ENCODE data around the gene RRBP1.
"Not testable (repeated sequence)": the region's sequence is repeated elsewhere in the genome, so short reads cannot be mapped to it uniquely, and the experiment has no call there.

Gene RRBP1

DNA sequence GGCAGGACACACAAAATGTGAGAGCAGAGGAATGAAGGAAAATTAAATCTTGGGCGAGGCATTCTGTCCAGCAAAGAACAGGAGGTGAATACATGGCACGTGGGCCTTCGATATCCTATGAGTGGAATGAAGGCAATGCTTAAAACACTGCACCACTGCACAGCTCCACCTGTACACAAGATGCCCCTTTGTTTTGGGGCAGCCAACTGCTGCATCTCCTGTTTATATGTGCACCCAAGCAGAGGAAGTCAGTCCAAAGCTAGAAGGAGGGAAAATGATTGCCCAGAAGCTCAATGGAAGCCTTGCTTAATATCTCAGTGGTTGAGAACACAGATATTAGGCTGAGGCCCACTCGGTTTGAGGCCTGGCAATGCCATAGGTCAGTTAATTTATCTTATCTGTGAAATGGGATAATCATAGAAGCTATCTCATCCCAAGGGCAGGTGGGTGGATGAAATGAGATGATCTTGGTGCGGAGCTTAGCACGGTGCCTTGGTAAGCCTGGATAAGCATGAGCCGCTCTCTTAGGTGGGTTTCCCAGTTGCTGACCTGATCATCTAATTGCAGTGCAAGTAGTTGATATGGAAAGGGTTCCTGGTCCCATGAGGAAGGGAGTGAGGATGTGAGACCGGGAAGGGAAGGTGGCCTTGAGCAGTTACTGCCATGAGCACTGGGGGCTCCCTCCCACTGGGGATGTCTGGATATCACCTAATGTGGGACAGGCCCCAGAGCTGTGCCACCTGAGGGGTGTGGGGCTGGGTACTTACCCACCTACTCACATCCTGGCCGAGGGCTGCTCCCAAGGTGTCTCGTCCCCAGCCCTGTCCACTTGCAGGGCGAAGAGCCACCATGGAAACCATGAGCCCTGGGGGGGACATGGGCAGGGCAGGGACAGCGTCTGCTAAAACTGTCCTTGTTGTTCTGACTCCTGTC lies 27.6 kb upstream of the RRBP1 start:
- DNase-seq (ENCODE audit: low read depth in 2 of 3, low spot score in 2 of 3): no peak

- no peak for DNase-seq (ENCODE audit: low read depth in 2 of 3, low spot score in 2 of 3)
Observed at GRCh38 chr20:17708675-17709360, 26.8 kb upstream of the RRBP1 start.

DNA sequence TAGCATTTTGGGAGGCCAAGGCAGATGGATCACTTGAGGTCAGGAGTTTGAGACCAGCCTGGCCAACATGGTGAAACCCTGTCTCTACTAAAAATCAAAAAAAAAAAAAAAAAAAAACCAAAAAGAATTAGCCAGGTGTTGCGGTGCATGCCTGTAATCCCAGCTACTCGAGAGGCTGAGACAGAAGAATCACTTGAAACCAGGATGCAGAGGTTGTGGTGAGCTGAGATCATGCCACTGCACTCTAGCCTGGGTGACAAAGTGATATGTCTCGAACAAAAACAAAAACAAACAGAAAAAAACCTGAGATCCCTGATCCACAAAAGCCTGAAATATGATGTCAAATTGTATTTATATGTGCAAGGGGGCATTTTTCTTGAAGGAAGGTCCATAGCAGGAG lies 25.9 kb upstream of the RRBP1 start:
- DNase-seq (ENCODE audit: low read depth in 2 of 3, low spot score in 2 of 3): not testable (repeated sequence)

DNA sequence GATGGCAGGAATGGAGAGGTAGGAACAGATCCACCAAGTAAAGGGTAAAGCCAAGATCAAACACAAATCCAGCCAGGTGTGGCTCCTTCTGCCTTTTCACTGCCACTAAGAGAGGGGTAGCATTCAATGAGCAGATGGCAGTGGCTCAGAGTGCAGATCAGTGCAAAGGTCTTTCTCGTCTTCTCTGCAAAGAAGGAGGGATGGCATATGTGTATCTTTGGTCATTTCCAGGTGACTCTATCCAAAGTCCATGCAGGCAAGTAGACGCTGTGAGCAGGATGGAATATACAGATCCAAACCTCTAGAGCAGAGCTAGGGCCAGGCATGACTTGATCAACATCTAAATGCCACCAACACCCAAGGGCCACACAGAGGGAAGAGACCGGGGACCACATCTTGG lies 24.6 kb upstream of the RRBP1 start:
- DNase-seq (ENCODE audit: low read depth in 2 of 3, low spot score in 2 of 3): no peak

DNA sequence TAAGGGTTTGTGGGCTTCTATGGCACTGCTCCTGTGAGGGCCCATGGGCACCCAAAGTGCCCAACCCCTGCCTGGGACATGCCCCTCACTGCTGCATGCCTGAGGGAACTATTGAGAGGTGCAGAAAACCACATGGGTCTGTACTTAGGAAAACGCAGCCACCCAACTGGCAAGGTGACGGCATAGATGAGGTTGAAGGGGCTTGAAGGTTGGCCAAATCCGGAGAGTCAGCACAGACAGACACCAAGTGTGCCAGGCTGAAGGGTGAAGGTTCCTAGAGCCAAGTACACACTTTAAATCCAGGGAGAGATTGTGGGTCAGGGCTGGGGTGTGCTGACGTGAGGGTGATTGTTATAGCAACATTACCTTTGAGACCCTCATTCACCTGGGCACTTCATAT lies 23.9 kb upstream of the RRBP1 start:
- DNase-seq (ENCODE audit: low read depth in 2 of 3, low spot score in 2 of 3): no peak

DNA sequence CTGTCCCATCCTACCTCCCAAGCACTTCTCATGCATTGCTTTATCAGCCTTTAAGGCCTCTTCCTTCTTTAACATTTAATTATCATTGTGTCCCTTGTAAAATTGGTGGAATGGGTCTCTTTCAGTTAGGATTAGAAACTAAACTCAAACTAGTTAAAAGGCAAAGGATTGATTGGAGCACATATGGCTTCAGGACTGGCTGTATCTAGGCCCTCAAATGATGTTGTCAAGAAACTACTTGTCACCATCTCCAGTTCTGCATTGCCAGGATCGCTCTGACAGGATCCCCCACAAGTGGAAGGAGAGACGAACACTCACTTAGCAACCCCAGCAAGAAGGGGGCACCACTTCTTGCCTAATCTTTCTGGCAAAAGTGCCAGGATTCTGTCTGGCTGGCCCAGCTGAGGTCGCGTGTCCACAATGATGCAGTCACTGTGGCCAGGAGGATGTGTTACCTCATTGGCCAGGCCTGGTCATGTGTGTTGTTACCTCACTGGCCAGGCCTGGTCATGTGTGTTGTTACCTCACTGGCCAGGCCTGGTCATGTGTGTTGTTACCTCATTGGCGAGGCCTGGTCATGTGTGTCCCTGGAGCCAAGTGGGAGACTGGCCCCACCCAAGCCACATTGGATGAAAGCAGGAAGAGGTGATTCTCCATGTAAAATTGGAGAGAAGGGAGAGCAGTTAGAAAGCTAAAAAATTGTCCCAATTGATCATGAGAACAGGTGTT lies 22.7 kb upstream of the RRBP1 start:
- no peak for DNase-seq (ENCODE audit: low read depth in 2 of 3, low spot score in 2 of 3)

DNA sequence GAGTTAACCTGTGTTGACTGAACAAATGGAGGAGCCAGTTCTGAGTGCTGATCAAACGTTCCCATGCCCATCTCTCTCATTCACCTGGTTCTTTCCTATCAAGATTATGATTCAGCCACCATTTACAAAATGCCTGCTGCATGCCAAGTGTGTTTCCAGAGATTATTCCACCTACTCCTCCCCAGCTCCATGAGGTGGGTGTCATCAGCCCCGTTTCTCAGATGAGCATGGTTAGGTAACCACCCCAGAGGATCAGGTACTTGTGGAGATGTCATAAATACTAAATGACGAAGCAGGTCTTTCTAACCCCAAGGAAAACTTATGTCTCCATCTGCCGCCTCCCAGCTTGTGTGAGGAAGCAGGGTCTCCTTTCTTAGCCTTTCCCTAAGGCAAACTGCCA lies 19.8 kb upstream of the RRBP1 start:
- no peak for DNase-seq (ENCODE audit: low read depth in 2 of 3, low spot score in 2 of 3)

DNA sequence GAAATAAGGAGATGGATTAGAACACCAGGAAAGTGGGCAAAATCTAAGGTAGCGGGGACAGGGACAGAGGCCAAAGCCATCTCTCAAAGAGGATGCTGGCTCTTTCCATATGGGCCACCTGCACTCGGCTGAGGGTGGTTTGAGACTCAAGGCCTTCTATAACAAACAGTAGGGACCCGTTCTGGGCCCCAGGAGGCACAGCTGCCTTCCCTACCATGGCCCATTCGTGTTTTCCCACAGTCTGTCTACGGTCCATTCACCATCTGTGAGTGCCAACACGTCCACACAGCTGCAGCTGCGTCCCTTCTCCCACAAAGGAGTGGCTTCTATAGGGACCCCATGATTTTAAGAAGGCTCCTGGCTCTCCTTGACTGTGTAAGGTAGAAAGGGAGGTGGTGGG lies 18.6 kb upstream of the RRBP1 start:
- no peak for DNase-seq (ENCODE audit: low read depth in 2 of 3, low spot score in 2 of 3)

GRCh38 chr20:17699931-17700351 lies 17.9 kb upstream of the RRBP1 start, which contains the start of gene BANF2:
BANF2 (plus strand) TSS chr20:17699966; CDS start chr20:17725026, 25,060 bp downstream.
- DNase-seq (ENCODE audit: low read depth in 2 of 3, low spot score in 2 of 3): no peak

DNA sequence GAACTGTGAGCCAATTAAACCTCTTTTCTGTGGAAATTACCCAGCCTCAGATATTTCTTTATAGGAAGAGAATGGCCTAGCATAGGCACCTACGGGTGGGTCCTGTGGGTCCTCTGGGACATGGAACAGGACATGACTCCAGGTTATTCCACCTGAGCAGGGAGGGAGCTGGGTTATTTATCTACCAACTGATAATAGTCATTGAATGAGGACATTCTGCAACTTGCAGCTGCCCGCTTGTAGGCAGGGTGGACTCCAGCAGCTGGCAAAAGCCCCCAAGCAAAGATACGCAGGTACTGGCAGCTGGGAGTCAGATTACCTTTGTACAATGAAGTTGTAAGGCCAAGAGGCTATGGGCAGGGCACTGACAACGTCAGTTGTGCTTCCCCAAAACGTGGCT lies 16.3 kb upstream of the RRBP1 start:
- DNase-seq (ENCODE audit: low read depth in 2 of 3, low spot score in 2 of 3): no peak

- DNase-seq (ENCODE audit: low read depth in 2 of 3, low spot score in 2 of 3): no peak
Observed at GRCh38 chr20:17697171-17697570, 15.1 kb upstream of the RRBP1 start.

- no peak for DNase-seq (ENCODE audit: low read depth in 2 of 3, low spot score in 2 of 3)
Observed at GRCh38 chr20:17696287-17696686, 14.2 kb upstream of the RRBP1 start.

DNA sequence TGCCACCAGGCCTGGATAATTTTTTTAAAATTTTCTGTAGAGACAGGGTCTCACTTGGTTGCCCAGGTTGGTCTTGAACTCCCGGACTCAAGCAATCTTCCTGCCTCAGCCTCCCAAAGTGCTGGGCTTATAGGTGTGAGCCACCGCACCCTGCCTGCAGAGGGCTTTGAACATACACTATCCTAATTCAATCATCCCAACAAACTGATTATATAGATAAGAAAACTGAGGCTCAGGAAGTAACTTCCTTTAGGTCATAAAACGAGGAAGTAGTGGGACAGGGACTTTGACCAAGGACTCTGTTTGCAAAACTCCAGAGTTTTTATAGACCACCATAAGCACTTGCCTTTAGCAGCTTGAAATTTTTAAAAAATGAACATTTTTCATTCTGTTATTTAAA lies 12.7 kb upstream of the RRBP1 start:
- no peak for DNase-seq (ENCODE audit: low read depth in 2 of 3, low spot score in 2 of 3)

DNA sequence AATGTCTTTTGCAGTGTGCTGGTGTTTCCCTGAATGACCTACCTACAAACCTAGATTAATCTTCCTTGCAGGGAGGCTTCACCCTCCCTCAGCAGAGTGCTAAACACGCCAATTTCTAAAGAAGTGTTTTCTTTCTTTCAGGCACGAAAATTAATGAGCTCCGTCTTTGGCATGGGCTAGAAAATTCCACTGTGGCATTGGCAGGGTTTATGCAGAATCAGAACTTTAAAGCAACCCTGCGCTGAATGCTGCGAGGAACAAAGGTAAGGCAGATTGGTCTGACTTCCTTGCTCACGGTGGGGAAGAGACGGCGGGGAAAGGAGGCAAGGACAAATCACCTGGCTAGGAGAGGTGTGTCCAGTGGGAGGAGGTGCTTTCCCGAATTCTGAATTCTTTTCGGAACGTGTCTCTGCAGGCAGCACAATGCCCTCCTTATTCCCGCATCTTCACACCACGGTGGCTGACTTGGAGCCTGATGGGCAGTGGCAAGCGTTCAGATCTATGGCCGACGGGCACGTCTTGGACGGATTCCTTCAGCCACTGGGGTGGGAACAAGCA lies 11.5 kb upstream of the RRBP1 start:
- DNase-seq (ENCODE audit: low read depth in 2 of 3, low spot score in 2 of 3): no peak

GRCh38 chr20:17691758-17692157 lies 9.7 kb upstream of the RRBP1 start:
- no peak for DNase-seq (ENCODE audit: low read depth in 2 of 3, low spot score in 2 of 3)

DNA sequence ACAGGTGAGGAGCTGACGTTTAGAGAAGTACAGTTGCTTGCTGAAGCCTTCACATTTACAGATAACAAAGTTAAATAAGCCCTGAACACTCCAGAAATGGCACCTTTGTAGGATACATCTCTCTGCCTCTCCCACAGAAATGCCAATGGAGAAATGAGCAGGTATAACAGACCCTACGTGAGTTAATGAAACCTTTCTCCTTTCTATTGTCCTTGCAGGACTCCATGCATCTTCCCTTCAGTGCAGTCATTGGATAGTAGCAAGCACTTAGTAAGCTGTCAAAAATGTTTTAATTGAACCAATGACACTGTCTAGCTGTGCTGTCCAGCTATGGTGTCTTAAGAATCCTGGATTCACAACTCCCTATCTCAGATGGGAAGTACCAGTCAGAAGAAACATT lies 8.1 kb upstream of the RRBP1 start:
- DNase-seq (ENCODE audit: low read depth in 2 of 3, low spot score in 2 of 3): no peak

DNA sequence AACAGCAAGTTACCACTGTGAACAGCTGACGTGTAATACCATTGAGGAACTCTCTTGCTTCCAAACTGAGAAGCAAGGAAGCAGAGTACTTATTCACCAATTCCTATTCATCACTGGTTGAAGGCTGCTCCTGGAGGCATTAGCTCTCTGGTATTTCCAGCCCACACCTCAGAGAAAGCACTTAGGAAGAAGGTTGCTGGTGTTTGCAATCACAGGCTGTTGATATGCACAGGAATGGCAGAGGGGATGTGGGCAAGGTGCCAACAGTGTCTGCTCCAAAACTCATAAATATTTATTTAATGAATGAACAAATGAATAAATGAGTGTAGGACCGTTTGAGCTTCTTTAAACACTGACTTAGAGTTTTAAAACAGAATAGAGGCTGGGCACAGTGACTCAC lies 6.9 kb upstream of the RRBP1 start:
- no peak for DNase-seq (ENCODE audit: low read depth in 2 of 3, low spot score in 2 of 3)

DNA sequence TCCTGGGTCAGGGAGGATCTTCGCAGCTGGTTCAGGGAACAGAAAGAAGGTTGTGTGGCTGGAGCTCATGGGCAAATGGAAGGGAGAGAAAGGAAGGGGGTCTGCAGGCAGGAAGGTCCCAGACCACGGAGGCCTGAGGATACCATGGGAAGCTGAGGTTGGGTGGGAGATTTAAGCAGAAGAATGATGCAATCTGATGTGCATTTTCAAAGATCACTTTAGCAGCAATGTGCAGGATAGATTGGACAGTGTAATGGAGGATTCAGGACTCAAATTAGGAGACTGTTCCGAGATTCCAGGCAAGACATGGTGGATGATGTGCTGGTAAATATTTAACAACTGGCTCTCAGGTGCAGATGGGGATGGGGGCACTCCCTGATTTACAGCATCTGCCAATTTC lies 5.8 kb upstream of the RRBP1 start:
- no peak for DNase-seq (ENCODE audit: low read depth in 2 of 3, low spot score in 2 of 3)

DNA sequence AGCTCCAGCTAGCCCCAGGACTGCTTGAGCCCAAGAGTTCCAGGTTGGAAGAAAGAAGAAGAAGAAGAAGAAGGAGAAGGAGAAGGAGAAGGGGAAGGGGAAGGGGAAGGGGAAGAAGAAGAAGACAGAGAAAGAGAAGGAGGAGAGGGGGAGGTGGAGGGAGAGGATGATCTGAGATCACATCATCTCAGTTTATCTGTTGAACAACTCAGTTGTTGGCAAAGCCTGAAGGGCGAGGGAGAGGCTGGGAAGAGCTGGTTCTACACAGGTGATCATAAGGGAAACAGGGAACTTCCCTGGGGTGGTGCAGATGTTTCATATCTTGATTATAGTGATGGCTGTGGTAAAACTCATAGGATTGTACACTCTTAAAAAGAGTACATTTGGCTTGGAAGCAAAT lies 3.1 kb upstream of the RRBP1 start:
- DNase-seq (ENCODE audit: low read depth in 2 of 3, low spot score in 2 of 3): no peak

GRCh38 chr20:17684077-17684888 lies 2.2 kb upstream of the RRBP1 start:
- DNase-seq (ENCODE audit: low read depth in 2 of 3, low spot score in 2 of 3): no peak
